HT1080 (cell line): Measurements from ENCODE around the gene PLCB2. TPM values are rescaled to one million over a fixed set of nuclear protein-coding genes. Genes with fewer than 3 reads are reported as not detected.

Experiments
- DNase-seq: peaks from one replicate; pipeline ENCODE4 v3.0.0-alpha.2; 2015; ENCODE audit warnings: low read depth
- total RNA-seq: library from RNA; depleted of rRNA; stranded (reverse); fragments of >200 nt; shearing (Covaris generic); gene quantifications from 2 replicates; pipeline ENCODE4 v1.2.3, GENCODE V29; 2014

PLCB2 gene
- total RNA-seq, 1 experiment from 2014 or later: 0.16 TPM

DNA sequence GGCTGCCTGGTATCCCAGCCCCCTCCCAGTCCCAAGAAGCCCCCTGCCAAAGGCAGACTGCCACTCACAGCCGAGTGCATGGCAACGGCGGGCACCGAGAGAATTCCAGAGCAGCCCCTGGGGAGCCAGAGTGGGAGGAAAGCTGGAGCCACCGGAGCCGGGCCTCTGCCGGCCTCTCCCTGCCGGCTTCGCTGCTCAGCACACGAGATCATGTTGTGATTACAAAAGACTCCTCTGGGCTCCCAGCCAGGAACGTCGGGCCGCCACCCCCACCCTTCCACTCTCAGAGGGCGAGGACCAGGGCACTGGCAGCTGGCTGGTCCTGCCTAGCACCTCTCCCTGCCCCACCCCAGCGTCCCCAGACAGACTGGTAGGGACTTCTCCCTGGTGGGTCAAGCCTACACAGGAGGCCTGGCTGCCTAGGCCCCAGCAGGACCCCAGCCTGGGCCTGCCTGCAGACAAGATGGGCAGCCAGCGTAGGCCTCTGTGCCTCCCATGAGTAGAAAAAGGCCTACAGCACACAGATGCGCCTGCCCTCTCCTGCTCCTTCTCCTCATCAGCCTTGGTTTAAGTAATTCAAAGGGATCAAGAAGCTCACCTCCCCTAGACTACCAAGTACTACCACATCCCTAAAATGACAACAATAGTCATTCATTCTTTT is 33.1 kb upstream of the PLCB2 start, which contains the start of gene CCDC9B:
CCDC9B (minus strand) TSS at position 200 of the 661 bp plus-strand sequence; CDS start at position 80, 120 bp downstream.
- peak; percentile 87 for DNase-seq

- DNase-seq: peak; percentile 55
Measured at GRCh38 chr15:40340038-40340739, 32.5 kb upstream of the PLCB2 start.

DNA sequence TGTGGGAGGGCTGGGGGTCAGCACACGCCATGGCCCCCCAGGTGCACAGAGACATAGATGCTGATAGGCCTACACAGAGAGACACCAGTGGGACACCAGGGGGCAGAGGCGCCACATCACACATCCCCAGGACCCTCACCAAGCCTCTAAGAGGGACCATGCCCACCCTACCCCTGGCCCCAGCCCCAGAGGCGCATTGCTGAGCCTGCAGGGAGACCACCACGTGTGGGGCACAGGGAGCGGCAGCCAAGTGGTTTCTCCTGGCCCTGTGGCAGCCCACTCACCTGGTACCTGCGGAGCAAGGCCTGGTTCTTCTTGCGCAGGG is 31.8 kb upstream of the PLCB2 start:
- DNase-seq: peak; percentile 52

DNA sequence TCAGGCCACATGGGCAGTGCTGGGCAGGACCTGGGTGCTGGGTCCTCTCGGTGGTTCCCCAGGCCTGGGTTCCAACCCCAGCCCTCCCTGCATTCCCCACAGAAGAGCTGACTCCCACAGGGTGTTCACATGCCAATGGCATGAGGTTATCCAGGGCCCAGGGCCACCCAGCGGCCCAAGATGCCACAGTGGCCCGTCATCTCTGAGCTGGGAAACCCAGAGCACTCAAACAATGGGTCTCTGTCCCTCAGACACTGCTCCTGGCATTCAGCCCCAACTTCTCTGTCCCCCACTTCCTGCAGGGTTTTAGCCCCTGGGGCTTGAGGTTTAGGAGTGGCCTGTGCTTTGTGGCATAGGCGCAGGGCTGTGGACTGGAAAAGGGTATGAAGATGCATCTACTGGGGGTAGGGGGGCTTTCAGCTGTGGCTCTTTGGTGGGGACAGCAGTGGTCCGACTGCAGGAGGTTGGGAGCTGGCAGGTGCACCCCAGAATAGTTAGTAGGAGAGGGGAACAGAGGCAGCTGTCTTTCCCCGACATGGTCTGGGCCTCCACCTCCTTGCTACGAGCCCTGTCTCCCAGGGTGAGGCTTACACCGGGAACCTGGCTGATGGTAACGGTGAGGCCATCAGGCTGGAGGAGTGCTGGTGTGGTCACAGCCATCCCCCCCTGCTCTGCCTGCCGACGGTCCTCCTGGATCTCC is 31.3 kb upstream of the PLCB2 start:
- peak; percentile 98 for DNase-seq

DNA sequence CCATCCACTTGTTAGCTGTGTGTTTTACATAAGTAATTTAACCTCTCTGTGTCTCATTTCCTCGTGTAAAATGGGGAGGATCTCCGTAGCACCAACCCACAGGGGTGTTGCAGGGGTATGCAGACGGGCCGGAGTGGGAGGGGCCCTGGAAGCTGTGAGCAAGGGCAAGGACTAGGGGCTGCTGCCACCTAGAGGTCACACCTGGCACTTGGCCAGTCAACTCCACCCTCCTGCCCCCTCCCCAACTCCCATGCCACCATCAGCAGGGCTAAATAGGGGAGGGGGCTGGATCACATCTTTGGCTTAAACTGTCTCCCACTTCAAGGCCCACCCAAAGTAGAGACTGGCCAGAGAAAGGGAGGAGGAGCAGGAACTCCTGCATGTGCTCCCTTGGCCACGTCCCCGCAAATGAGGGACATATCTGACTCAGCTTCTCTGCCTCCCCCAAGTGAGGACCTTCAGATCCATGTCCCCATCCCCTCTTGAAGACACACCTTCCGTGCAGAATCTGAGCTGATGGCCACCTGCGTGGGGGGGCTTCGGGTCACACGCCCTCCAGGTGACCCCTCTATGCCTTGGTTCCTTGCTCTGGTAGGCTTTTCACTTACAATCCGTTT is 30.4 kb upstream of the PLCB2 start:
- peak; percentile 85 for DNase-seq

DNA sequence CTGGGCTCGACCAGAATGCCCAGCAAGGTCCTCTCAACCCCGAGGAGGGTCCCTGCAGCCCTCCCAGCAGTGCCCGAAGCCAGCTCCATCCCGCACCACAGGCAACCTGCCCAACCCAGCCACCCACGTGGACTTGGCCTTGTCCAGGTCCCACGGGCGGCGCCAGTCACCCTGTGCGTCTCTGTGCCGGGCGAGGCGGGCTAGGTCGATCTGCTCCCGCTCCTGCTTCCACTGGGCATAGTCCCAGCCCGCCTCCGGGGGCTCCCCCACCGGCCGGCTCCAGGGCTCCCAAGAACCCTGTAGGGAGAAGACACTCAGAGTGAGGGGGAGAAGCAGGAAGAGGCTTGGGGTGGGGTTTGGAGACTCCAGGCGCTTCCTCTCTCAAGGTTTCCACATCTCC is 29.9 kb upstream of the PLCB2 start:
- DNase-seq: no peak

- no peak for DNase-seq
Measured at GRCh38 chr15:40336744-40337122, 29.0 kb upstream of the PLCB2 start.

DNA sequence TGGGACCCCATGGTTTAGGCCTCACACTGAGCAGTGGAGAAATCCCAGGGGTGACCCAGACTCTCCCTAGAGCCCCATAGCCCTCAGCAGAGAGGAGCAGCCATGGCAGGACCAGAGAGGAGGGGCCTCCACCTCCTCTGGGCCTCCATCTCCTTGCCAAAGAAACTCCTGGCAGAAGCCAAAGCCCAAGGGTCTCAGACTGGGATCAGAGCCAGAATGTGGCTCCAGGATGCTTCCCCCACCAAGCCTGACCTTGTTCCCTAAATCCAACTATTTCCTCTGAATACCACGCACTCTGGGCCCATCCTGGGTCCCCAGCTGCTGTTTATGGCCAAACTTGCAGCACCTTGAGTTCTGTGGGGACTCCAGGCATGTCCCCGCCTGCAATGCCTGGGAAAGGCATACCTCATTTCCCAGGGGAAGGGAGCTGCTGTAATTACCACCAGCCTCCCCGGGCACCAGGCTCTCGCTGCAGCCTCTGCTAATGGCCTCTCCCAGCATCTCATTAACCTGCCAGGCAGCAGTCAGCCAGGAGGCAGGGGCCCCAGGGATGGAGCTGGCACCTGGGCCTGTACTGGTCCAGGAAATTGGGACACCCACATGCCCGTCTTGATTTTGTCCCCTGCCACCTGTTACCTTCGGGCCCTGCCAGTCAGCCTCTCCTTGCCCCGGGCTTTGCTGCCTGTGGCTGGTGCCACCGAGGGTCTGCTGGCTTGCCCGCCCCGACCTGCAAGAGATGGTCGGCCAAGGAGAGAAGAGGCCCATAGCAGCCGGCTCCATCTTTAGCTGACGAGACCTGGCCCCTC is 28.4 kb upstream of the PLCB2 start:
- no peak for DNase-seq

DNA sequence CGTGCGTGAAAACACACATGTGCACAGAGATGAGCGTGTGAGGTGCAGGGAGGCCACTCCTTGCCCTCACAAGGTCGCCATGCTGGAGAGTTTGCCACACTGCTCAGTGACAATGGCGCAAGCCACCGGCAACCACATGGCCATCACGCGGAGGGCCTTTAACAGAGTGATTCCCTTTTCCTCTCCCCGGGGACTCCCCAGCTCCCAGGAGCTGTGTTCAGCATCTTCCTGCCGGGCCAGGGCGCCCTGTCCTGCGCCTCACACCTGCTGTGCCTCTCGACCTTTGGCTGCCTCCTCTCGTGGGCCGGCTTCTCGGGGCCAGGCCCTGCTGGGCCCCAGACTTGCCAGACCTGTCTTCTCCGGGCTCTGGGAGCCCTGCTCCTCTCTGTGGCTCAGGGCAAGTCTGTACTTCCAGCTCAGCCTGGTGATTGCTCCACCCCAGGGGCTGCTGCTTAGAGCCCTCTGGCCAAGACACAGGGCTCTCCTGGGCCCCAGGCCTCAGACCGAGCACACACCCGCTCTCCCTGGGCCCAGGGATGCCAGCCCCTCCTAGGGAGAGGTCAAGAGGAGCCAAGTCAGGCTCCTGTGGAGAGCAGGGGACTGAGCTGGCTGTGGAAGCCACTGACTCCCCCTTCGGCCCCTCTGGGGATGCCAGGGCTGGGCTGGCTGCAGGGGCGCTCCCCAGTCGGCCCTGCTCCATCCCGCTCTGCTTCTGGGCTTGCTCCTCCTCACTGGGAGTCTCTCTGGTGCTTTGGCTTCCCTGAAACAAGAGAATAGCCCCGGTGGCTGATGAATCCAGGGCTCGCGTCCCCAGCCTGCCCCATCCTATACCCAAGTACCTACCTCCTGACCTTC is 27.4 kb upstream of the PLCB2 start:
- no peak for DNase-seq

DNA sequence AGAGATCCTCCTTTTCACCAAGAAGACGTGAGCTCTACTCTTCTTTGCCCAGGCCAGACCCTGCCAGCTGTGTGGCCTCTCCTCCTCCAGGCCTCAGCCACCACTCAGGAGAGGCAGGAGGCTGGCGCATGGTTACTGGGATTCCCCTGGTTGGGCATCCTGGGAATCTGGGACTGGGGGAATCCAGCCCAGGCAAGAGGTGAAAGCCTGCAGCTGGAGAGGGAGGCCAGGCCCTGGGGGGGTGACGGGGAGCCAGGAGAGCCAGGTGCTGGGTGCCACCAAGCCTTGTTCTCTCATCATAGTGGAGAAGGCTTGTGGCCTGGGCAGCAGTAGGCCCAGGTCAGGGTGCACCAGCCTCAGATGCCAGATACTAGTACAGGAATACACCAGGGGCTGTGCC is 26.8 kb upstream of the PLCB2 start:
- no peak for DNase-seq

GRCh38 chr15:40333922-40334492 is 26.3 kb upstream of the PLCB2 start:
- no peak for DNase-seq

GRCh38 chr15:40332113-40332781 is 24.5 kb upstream of the PLCB2 start:
- no peak for DNase-seq

- DNase-seq: no peak
Measured at GRCh38 chr15:40331637-40332036, 23.9 kb upstream of the PLCB2 start.

DNA sequence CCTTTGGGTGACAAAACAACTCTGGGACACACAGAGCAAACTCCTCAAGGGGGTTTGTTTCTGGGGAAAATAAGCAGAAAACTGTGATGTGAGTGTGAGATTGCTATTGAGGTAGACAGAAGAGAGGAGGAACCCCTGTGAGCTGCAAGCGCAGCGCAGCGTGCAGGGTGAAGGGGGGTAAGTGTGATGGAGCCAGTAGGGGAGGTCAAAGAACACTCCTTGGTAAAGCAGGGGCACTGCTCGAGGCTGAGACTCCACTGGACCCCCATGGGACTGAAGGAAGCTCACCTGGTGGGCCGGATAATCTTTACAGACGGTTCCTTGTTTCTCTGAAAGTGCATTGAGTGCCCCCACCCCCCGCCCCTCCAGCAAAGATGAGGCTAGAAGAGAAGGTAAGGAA is 23.3 kb upstream of the PLCB2 start:
- DNase-seq: no peak

DNA sequence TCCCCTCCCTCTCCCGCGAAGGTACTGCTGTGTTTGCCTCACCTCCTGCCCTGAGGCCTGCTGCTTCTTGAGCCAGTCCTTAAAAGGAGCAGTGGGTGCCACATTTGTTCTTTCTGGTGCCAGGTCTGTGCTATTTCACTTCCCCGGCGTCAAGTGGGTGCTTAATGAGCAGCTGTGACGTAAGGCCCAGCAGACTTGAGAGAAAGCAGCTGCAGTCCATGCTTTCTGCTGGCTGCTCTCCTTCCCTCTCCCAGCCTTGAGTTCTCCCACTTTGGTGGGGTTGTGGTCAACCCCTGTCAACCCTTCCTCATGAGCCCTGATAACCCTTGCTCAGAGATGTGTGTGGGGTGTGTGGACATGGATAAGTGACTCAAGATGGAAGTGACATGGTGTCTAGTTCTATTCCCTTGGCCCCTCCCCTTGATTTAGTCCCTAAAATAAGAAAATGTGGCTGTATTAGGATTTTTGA is 22.7 kb upstream of the PLCB2 start:
- no peak for DNase-seq

DNA sequence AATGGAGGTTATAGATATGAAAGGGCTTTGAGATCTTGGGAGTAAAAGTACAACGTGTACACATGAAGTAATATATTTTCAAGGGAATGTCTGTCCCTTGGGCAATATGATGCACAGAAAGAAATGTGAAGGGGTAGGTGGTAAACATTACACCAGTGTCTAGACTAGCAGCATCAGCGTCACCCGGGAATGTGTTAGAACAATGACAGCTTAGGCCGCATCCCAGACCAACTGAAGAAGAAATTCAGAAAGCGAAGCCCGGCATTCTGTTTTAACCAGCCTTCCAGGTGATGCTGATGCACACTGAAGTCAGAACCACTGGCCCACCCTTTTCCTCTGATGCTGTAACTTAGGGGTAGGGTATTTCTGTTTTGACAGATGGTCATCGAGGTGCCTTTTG is 22.1 kb upstream of the PLCB2 start:
- DNase-seq: no peak

DNA sequence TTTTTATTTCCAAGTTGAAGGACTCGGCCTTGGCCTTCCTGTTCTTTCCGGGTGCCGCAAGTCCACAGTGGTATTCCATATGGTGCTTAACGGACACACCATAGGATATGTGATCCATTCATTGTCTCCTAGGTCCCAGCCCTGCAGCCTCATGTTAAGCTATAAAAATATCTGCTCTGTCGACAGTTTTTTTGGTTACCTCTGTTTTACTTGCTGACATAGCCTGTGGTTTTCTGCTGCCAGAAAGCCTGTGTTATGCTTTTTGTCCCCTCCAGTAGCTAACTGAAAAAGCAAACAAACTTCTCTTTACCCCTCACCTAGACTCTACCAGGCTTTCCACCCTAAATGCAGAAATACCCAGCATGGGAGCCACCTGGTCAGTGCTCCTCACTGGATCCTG is 21.0 kb upstream of the PLCB2 start:
- DNase-seq: no peak

DNA sequence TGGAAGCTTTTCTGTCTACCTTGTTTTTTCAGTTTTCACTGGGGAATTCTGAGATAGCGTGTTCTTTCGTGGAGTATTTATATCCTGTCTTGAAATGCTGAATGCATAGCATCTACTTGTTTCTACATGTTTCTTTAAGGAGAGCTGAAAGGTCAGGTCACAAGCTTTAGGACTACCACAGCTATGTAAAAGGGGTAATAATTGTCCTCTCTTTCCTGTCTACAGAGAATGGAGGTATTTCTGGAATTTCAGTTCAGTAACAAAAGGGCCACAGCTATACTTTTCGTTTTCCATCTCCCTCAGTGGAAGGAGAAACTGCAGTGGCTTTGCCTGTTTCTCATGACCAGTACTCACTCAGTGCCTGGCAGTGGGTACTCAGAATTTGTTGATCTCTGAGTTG is 20.4 kb upstream of the PLCB2 start:
- DNase-seq: no peak

DNA sequence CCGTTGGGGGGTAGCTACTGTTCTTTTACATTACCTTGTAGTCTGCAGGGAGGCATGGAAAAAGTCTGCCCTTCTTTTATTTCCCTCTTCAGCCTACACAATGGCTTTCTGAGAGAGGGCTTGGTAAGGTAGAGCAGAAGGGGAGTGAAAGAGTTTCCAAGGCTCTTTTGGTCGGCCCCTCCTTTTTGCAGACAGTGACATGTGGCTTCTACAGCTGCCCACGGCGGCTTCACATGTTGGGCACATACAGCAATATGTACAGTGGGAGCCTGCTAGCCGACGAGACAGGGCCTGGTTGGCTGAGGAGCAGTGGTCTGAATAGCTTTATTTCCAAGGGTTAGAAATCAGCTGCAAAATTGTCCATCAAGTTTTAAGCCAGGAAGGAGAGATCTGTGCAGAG is 19.7 kb upstream of the PLCB2 start:
- DNase-seq: no peak
